GM12878 (cell line): ENCODE measurements around the gene TOPORS. TPM values are rescaled to one million over a fixed set of nuclear protein-coding genes. Genes with fewer than 3 reads are reported as not detected.

Experiments used
- ATAC-seq: fragments of 200-7000 bp; cut with Tn5 transposase; 3 replicates; pipeline ENCODE4 v1.9.1; 2020; ENCODE audit warnings: mild to moderate bottlenecking, moderate library complexity
- BruUV-seq: library from RNA; stranded (reverse); fragments of 400-500 nt; replicated peaks from 2 replicates; lab custom pipeline; 2021; lab: Mats Ljungman, UMichigan
- CTCF ChIA-PET: fragments of 300-600 bp; sonication (Branson Sonifier 250); formaldehyde crosslinking; extraction: SDS; loops from one replicate; lab custom pipeline; 2021; ENCODE audit warnings: inconsistent platforms; lab: Yijun Ruan, JAX
- POLR2A ChIA-PET: fragments of 350-600 bp; formaldehyde crosslinking; extraction: SDS; loops from one replicate; lab custom pipeline; 2021; ENCODE audit warnings: inconsistent platforms; lab: Charles Lee
- RAD21 ChIA-PET: fragments of 300-600 bp; sonication (Branson Sonifier 250); formaldehyde crosslinking; loops from one replicate; lab custom pipeline; 2023; ENCODE audit warnings: antibody characterized with exemption; ENCODE audit not compliant: unreplicated experiment; lab: Charles Lee
- SMC1A ChIA-PET: fragments of 300-600 bp; sonication (Branson Sonifier 250); formaldehyde crosslinking; loops from one replicate; lab custom pipeline; 2023; ENCODE audit not compliant: unreplicated experiment, uncharacterized antibody; lab: Charles Lee
- DNase-seq: peaks from one replicate; pipeline ENCODE4 v3.0.0-alpha.2; 2011; ENCODE audit warnings: low read depth, low spot score
- FAIRE-seq: peaks from 3 replicates; lab custom pipeline; 2011; peaks lifted over from hg19 to GRCh38; lab: Jason Lieb, UNC
- H2AFZ ChIP-seq: 2 replicates; pipeline ENCODE4 v1.6.0; 2011; ENCODE audit warnings: low read depth, low read length, control low read depth; ENCODE audit not compliant: control insufficient read depth
- H3K27ac ChIP-seq: 2 replicates; pipeline ENCODE4 v1.5.1; 2011; ENCODE audit warnings: control low read depth; ENCODE audit not compliant: control insufficient read depth, insufficient read depth
- H3K27me3 ChIP-seq, 2 experiments: replicated peaks in 1 of 2; 2 replicates each; pipeline versions ENCODE4 v1.6.0 to v1.6.1; 2011; ENCODE audit warnings: low read length in 1 of 2; ENCODE audit not compliant: control insufficient read depth in 2 of 2, insufficient read depth in 2 of 2
- H3K36me3 ChIP-seq, 2 experiments: 2 replicates each; pipeline ENCODE4 v1.5.1; 2011; ENCODE audit warnings: low read length in 1 of 2; ENCODE audit not compliant: control insufficient read depth in 2 of 2, insufficient read depth in 2 of 2
- H3K4me1 ChIP-seq: 2 replicates; pipeline ENCODE4 v1.6.1; 2011; ENCODE audit warnings: mild to moderate bottlenecking, low read length, moderate library complexity, mixed read lengths; ENCODE audit not compliant: control insufficient read depth, insufficient read depth
- H3K4me2 ChIP-seq: 2 replicates; pipeline ENCODE4 v1.6.0; 2011; ENCODE audit warnings: control low read depth; ENCODE audit not compliant: control insufficient read depth, insufficient read depth
- H3K4me3 ChIP-seq: fragments of 200-600 bp; sonication (generic); 2 replicates; pipeline ENCODE4 v1.5.1; 2016
- H3K79me2 ChIP-seq: 2 replicates; pipeline ENCODE4 v1.6.0; 2011; ENCODE audit warnings: low read length; ENCODE audit not compliant: control insufficient read depth, insufficient read depth
- H3K9ac ChIP-seq: 2 replicates; pipeline ENCODE4 v1.8.0; 2011; ENCODE audit warnings: low read length, control low read depth, mixed read lengths; ENCODE audit not compliant: control insufficient read depth, insufficient read depth
- H3K9me3 ChIP-seq: replicated peaks from 3 replicates; pipeline ENCODE4 v1.5.1; 2011; ENCODE audit warnings: mild to moderate bottlenecking, low read length; ENCODE audit not compliant: control insufficient read depth, insufficient read depth
- H4K20me1 ChIP-seq: 2 replicates; pipeline ENCODE4 v1.6.0; 2011; ENCODE audit not compliant: control insufficient read depth, insufficient read depth
- BCLAF1 ChIP-seq: fragments of 450-650 bp; IDR thresholded peaks from 2 replicates; pipeline ENCODE4 v1.6.1; 2017; ENCODE audit warnings: antibody characterized with exemption, mild to moderate bottlenecking, moderate library complexity
- BHLHE40 ChIP-seq, 2 experiments: fragments of 450-650 bp in 1 of 2; IDR thresholded peaks; 2 replicates each; pipeline ENCODE4 v1.6.1; 2011 to 2017; ENCODE audit warnings: low read depth in 2 of 2, borderline replicate concordance in 1 of 2, improper control_type of control experiment in 1 of 2, low read length in 1 of 2, mild to moderate bottlenecking in 1 of 2
- EP300 ChIP-seq, 2 experiments: fragments of 150-350 bp in 1 of 2; IDR thresholded peaks; 2 replicates each; pipeline ENCODE4 v1.6.1; 2011 to 2012; ENCODE audit warnings: low read depth in 2 of 2, low read length in 2 of 2, borderline replicate concordance in 1 of 2, improper control_type of control experiment in 1 of 2, inconsistent platforms in 1 of 2; ENCODE audit not compliant: control insufficient read depth in 1 of 2
- GATAD2B ChIP-seq: fragments of 450-650 bp; conservative IDR thresholded peaks from 2 replicates; pipeline ENCODE4 v1.6.1; 2017; ENCODE audit warnings: low read depth, mild to moderate bottlenecking, moderate library complexity
- IKZF2 ChIP-seq, 2 experiments: fragments of 450-650 bp; IDR thresholded peaks; 2 replicates each; pipeline ENCODE4 v1.6.1; 2017; ENCODE audit warnings: mild to moderate bottlenecking in 2 of 2, moderate library complexity in 2 of 2
- IRF3 ChIP-seq: fragments of 450-650 bp; IDR thresholded peaks from 2 replicates; pipeline ENCODE4 v1.6.1; 2014; ENCODE audit warnings: mild to moderate bottlenecking
- MLLT1 ChIP-seq: fragments of 450-650 bp; IDR thresholded peaks from 2 replicates; pipeline ENCODE4 v1.6.1; 2016; ENCODE audit warnings: mild to moderate bottlenecking
- MXI1 ChIP-seq: fragments of 150-350 bp; IDR thresholded peaks from 2 replicates; pipeline ENCODE4 v1.6.1; 2011; ENCODE audit warnings: low read depth, mild to moderate bottlenecking, inconsistent platforms, low read length, improper control_type of control experiment
- NFYB ChIP-seq: IDR thresholded peaks from 2 replicates; pipeline ENCODE4 v1.6.1; 2011; ENCODE audit warnings: low read depth, mild to moderate bottlenecking, low read length, improper control_type of control experiment, moderate library complexity; ENCODE audit not compliant: insufficient read depth
- RAD21 ChIP-seq: IDR thresholded peaks from 2 replicates; pipeline ENCODE4 v1.6.1; 2011; ENCODE audit warnings: mild to moderate bottlenecking, low read depth, low read length, moderate library complexity; ENCODE audit not compliant: insufficient read depth
- RB1 ChIP-seq: fragments of 450-650 bp; formaldehyde crosslinking; IDR thresholded peaks from 2 replicates; pipeline ENCODE4 v1.6.1; 2017; ENCODE audit warnings: mild to moderate bottlenecking, borderline replicate concordance
- SMAD5 ChIP-seq: IDR thresholded peaks from 2 replicates; pipeline ENCODE4 v1.6.1; 2016; ENCODE audit warnings: antibody characterized with exemption, low read depth
- ZNF217 ChIP-seq: fragments of 450-650 bp; IDR thresholded peaks from 2 replicates; pipeline ENCODE4 v1.6.1; 2017; ENCODE audit warnings: antibody characterized with exemption, mild to moderate bottlenecking
- ZSCAN29 ChIP-seq: fragments of 450-650 bp; IDR thresholded peaks from 2 replicates; pipeline ENCODE4 v1.6.1; 2017; ENCODE audit warnings: mild to moderate bottlenecking, moderate library complexity
- WGBS: methylation state at CpG from one replicate; pipeline ENCODE4 v1.1.6; 2016; ENCODE audit warnings: low lambda C conversion rate; ENCODE audit not compliant: insufficient replicate concordance, insufficient coverage; ENCODE audit errors: missing lambda C conversion rate; 5-methylcytosine and 5-hydroxymethylcytosine counted together
- in situ Hi-C: fragments of 300-500 bp; cut with MboI; formaldehyde crosslinking; loops from 9 replicates; pipeline ENCODE4 v1.14.3; 2018; ENCODE audit warnings: mixed read lengths
- intact Hi-C: fragments of 100-400 bp; cut with micrococcal nuclease; formaldehyde crosslinking; loops from one replicate; pipeline ENCODE4 v1.14.2; 2022; ENCODE audit not compliant: unreplicated experiment
- polyA plus RNA-seq, 11 experiments: library from polyadenylated mRNA; depleted of rRNA in 4 of 11; unstranded in 6 of 11; stranded (reverse) in 5 of 11; fragments of >200 nt; fragmentation: Nextera tagmentation in 4 of 11; fragmentation: Illumina TruSeq in 1 of 11; extraction: Ambion mirVana in 4 of 11; extraction: Trizol in 1 of 11; gene quantifications; 1 replicate in 1 of 11; 2 replicates in 10 of 11; pipeline versions ENCODE4 v1.2.1 to v1.2.3, GENCODE V29; 2011 to 2016; ENCODE audit warnings: inconsistent platforms in 2 of 11, missing spikeins in 2 of 11, low read depth in 1 of 11
- total RNA-seq, 4 experiments: library from RNA; depleted of rRNA in 3 of 4; stranded (reverse); fragments of >200 nt in 3 of 4; fragmentation: Illumina TruSeq in 1 of 4; extraction: Trizol in 1 of 4; gene quantifications; 2 replicates each; pipeline versions ENCODE4 v1.2.1 to v1.2.3, GENCODE V29; 2013 to 2021

Gene TOPORS
- total and polyA plus RNA-seq, 10 of the 15 experiments (the other 5 are each of a cell fraction or from before 2014, with no cell fraction given) = 6.0 to 27.8 (median 14.3) TPM

- TF ChIP-seq BCLAF1 (no peak), RAD21 (no peak), IKZF2 (IDR thresholded peaks at IDR 0.05) (no peak), RB1 (no peak), MXI1 (no peak), SMAD5 (no peak), BHLHE40 (IDR thresholded peaks at IDR 0.05; ENCODE audit: borderline replicate concordance in 1 of 2, low read depth in 2 of 2, low read length in 1 of 2) (no peak), EP300 (IDR thresholded peaks at IDR 0.05; ENCODE audit: borderline replicate concordance in 1 of 2, control insufficient read depth in 1 of 2, low read depth in 2 of 2, low read length in 2 of 2) (no peak)
Measured at GRCh38 chr9:32590898-32591297, 38.5 kb upstream of the TOPORS start (continued).

GRCh38 chr9:32590476-32590875 lies 38.1 kb upstream of the TOPORS start:
- no peaks in the 10 kb centered on the region for H3K9me3 ChIP-seq
- no peaks in the 10 kb centered on the region for H3K27me3 ChIP-seq
- H2AFZ ChIP-seq = no peak overlapping the region
- H3K27ac ChIP-seq = no peak overlapping the region
- BruUV-seq = no TSS peak
- ChIA-PET CTCF (interaction anchor here (0.5 to 6.9 kb wide), 11 partner anchors 8 to 396 kb away, joined by 3 to 95 read pairs (median 6); partner anchors contain the start of gene NDUFB6), POLR2A (interaction anchor here (0.6 to 0.7 kb wide), 3 partner anchors 203 to 442 kb away, joined by 3 to 4 read pairs (median 4); no protein-coding TSS in a partner anchor), SMC1A (interaction anchor here (0.7 to 4.2 kb wide), 6 partner anchors 9 to 381 kb away, joined by 3 to 41 read pairs (median 8); no protein-coding TSS in a partner anchor), RAD21 (interaction anchor here (0.6 kb wide), 1 partner anchor 580 kb away, joined by 3 read pairs; no protein-coding TSS in a partner anchor)
- H3K4me2 ChIP-seq = no peak overlapping the region
- 0% methylated on average over 2 of the region's 2 CpGs for WGBS
- no peaks in the 10 kb centered on the region for H3K36me3 ChIP-seq
- H3K4me3 ChIP-seq = no peak overlapping the region
- no peak overlapping the region for H3K9ac ChIP-seq
- no peaks in the 10 kb centered on the region for H4K20me1 ChIP-seq
- FAIRE-seq (no peak), DNase-seq (no peak), ATAC-seq (no peak)
- no peaks in the 10 kb centered on the region for H3K79me2 ChIP-seq
- no peaks in the 10 kb centered on the region for H3K4me1 ChIP-seq
- intact Hi-C loops = no loop called here
- in situ Hi-C loops = no loop called here
- no peak for TF ChIP-seq NFYB
- TF ChIP-seq ZSCAN29 = no peak
- no peak for TF ChIP-seq GATAD2B
- no peak for TF ChIP-seq IRF3
- TF ChIP-seq MLLT1 = no peak
- TF ChIP-seq ZNF217 = no peak
